Jurkat, Clone E6-1 (cell line): ENCODE measurements around the gene CABP4.

Experiments
- DNase-seq: peaks from one replicate; pipeline ENCODE4 v3.0.0-alpha.2; 2011; ENCODE audit warnings: low read depth, low spot score
- H3K4me3 ChIP-seq: 2 replicates; pipeline ENCODE4 v1.5.1; 2011; ENCODE audit warnings: mild to moderate bottlenecking, low read length, control low read depth, moderate library complexity

The CABP4 gene

DNA sequence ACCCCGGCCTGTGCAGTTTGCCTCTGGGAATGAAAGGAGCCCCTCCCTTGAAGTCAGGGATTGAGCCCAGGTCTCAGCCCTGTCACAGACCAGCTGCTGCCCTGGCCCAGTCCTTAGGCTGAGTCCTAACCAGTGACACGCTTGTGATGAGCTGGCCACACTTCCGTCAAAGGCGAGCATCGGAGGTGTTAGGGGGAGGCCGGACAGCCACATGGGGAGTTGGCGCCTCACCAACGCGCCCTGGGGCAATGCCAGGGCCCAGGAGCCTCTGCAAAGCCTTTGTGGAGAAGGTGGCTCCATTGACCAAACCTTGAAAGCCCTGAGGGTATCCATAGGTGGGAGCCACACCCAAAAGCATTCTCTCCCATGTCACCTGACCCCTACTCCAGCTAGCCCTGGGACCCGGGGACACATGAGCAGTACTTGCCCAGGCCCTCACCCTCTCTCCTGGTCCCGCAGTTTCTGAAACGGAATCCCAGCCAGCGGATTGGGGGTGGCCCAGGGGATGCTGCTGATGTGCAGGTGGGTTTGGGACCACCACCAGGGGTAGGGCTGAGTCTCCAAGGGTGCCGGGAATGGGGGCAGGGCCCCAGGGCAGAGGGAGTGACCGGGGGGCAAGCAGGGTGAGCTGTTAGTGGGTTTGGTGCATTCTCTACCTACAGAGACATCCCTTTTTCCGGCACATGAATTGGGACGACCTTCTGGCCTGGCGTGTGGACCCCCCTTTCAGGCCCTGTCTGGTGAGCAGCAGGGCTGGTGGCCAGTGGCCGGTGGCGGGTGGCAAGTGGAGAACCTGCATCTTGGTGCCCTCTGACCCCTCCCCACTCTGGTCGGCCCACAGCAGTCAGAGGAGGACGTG is 21.4 kb upstream of the CABP4 start:
- DNase-seq = no peak
- H3K4me3 ChIP-seq = no peak overlapping the region

DNA sequence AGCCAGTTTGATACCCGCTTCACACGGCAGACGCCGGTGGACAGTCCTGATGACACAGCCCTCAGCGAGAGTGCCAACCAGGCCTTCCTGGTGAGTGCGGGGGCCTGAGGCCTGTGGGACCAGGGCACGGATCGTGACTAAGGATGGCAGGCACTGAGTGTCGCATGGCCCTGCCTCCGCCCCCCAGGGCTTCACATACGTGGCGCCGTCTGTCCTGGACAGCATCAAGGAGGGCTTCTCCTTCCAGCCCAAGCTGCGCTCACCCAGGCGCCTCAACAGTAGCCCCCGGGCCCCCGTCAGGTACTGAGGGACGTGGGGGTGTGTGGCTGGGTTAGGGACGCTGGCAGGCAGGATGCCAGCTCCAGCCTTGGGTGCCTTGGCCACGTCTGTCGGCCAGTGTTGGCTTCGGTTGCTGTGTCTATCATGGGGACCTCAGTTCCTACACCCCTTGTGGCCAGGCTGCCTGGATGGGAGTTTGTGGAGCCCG is 20.7 kb upstream of the CABP4 start:
- H3K4me3 ChIP-seq = no peak overlapping the region
- DNase-seq = no peak

DNA sequence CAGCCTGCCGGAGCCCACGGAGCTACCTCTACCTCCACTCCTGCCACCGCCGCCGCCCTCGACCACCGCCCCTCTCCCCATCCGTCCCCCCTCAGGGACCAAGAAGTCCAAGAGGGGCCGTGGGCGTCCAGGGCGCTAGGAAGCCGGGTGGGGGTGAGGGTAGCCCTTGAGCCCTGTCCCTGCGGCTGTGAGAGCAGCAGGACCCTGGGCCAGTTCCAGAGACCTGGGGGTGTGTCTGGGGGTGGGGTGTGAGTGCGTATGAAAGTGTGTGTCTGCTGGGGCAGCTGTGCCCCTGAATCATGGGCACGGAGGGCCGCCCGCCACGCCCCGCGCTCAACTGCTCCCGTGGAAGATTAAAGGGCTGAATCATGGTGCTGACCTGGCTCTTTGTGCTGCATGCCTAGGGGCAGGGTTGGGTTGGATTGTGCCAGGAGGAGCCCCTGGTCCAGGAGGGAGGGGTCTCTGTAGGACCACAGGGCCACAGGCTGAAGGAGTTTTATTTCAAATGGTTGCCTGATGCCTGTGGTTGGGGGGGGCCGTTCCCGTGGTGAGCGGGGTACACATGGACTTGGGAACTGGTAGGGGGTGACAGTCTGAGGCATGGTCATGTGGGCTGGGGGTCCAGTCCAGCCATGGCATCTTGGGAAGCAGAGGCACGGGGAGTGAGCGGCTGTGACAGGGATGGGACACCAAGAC is 20.0 kb upstream of the CABP4 start:
- no peak for DNase-seq
- no peak overlapping the region for H3K4me3 ChIP-seq

DNA sequence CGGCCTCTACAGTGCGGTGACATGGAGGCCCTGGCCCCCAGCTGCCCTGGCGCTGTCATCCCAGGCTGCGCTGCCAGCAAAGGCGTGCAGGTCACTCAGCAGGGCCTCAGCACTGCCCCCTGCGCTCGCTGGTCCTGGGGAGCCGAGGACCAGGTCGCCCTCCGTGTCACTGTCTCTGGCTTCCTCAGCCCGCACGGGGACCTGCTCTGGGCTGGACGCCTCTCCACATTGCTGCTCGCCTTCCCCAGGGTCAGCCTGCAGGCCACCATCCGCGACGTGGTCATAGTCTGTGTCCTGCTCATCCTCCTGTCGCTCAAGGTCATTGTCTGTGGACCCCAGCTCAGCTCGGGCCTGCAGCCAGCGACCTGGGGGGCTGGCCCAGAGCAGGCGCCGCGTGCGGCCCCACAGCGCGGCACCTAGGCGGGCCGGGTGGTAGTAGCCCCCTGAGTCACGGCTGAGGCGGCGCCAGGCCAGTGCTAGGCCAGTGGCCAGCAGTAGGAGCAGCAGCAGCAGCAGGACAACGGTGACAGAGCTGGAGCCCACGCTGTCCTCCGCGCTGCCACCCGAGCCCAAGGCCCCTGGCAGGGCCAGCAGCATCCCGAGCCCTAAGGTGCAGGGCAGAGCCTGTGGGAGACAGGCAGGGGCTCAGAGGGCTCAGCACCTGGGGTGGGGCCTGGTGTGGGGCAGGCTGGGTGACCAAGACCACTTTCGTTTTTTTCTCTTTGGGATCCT is 19.3 kb upstream of the CABP4 start:
- H3K4me3 ChIP-seq = peak overlapping the region; percentile 93
- no peak for DNase-seq

DNA sequence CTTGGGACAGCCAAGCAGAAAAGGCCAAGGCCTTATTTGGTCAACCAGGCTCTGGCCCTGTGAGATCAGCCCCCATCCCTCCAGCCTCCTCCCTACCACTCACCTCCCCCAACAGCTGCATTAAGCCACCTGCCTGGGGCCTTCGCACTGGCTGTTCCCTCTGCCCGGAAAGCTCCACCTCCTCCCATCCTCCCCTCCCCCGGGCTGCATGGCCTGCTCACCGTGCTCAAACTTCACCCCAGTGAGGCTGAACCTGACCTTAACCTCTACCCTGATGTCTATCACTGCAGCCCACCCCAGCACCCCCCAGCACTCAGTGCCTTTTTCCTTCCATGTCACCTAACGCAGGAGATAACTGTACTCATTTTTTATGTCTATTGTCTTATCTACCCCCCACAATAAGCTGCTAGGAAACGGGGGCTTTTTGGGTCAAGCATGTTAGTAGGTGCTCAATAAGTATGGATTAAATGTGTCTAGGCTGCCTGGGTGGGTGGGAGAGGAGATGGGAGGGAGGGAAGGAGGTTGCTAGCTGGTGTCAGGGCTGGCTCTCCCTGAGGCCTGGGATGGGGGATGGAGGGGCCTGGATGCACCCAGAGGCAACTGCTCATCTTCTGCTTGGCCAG is 18.6 kb upstream of the CABP4 start:
- DNase-seq = peak; percentile 71
- H3K4me3 ChIP-seq = peak overlapping the region; percentile 93

DNA sequence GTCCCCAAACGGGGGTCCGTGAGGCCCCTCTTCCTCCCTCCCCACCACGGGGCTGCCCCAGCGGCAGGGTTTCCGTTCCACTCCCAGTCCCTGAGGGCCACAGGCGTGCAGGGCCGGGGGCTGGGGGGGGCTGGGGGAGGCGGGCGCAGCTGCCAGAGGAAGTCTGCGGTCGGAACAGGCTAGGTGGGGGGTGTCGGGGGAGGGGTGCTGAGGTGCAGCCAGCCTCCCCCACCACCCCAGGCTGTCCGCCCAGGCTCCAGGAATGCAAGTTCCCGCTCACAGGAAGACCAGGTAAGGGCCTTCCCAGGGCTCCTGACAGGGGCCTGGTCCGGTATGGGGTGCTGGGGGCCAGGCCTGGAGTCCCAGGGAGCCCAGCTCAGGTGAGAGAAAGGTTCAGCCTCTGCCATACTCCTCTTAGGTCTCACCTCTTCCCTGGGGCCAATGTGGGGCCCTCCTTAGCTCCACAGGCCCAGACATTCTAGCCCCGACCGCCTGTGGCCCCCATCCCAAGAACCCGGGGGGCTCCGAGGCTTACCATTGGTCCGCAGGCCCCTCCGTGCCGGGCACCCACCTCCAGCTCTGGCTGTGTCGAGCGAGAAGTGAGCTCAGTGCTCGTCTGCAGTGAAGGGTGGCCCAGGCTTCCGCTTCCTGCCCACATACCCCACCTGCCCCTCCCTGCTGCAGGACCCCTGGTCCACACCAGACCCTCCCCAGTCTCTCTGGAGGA is 17.9 kb upstream of the CABP4 start, which contains the start of gene PTPRCAP:
Gene PTPRCAP (minus strand): TSS at position 601 of the 727 bp plus-strand sequence. CDS start 63 bp downstream, at position 538.
- H3K4me3 ChIP-seq = peak within 1 kb of the TSS; percentile 93
- DNase-seq = peak; percentile 80

DNA sequence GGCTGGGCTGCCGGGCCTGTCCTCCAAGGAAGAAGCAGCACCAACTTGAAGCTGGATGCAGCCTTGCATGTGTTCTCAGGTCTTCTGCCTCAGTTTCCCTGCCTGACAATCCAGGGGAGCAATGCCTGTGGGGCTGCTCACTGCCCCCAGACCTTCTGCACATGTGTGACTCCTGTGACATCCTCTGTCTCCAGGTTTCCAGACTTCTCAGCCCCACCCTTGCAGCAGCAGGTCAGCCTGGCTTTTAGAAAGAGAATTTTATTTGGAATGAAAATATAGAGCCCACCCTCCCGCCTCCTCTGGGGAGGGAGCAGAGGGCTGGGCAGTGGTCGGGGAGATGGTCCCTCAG is 17.4 kb upstream of the CABP4 start:
- H3K4me3 ChIP-seq = peak overlapping the region; percentile 93
- DNase-seq = no peak

DNA sequence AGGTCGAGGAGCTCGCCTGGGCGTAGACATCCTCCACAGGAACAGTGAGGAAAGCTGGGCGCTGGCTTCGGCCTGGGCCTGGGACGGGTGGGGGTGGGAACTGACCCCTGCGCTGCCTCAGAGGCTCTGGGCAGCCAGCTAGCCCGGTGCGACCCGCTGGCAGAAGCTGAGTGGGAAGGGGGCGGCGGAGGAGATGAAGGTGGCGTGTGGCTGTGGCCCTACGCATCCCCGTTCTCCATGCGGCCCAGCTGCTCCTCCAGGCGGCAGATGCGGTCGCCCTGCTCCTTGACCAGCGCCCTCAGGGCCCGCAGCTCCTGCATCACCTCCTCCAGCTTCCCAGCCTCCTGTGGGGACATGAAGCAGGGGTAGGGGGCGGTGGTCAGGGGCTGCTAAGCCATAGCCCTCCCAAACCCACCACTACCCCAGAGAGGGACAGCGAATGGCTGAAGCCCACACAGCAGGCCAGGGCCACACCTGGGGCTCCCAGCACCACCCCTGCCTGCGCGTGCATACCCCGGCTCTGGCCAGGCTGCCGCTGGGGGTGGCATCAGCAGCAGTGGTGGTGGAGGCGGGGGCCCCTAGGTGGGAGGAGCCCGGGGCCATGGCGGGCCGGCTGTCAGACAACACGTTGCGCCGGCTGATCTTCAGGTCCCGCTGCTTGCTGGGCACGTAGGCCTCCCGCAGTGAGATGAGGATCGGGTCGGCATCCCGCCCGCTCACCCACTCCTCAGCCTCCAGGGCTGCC is 16.8 kb upstream of the CABP4 start:
- peak; percentile 49 for DNase-seq
- H3K4me3 ChIP-seq = peak overlapping the region; percentile 93

DNA sequence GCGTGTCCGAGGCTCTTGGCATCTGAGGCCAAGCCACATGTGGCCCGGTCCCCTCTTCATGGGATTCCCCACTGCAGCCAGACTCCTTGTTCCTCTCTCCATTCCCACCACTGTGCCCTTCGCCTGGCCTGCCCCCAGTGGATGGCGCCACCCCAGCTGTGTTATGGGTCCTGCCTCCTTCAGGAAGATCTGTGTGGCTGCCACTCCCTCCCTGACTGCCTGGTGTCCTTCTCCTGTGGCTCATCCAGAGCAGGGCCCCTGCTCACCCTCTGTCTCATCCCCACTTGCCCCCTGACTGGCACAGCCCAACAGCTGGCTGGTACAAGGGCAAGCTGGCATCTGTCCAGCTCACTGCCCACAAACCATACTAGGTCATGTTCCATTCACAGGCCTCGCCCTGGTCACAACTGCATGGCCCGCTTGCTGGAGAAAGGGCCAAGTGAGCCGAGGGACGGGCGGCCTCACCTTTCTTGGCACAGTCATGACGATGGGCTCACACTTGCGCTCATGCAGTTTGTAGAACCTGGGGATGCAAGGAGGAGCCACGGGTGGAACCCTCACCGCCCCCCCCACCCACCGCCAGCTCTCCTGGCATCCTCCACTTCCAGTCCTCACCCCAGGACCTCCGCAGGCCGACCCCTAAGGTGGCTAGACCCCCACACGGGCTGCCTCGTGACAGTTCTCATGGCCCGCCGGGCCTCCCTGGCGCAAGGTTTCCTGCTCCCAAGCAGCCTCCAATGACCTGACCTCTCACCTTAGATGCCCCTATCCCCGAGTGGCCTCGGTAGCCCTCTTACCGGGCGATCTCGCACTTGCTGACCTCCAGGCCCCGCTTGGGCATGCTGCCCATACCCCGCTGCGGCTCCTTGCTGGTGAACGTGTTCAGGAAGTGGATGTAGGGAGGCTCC is 15.6 kb upstream of the CABP4 start:
- peak overlapping the region; percentile 93 for H3K4me3 ChIP-seq
- peak; percentile 32 for DNase-seq

DNA sequence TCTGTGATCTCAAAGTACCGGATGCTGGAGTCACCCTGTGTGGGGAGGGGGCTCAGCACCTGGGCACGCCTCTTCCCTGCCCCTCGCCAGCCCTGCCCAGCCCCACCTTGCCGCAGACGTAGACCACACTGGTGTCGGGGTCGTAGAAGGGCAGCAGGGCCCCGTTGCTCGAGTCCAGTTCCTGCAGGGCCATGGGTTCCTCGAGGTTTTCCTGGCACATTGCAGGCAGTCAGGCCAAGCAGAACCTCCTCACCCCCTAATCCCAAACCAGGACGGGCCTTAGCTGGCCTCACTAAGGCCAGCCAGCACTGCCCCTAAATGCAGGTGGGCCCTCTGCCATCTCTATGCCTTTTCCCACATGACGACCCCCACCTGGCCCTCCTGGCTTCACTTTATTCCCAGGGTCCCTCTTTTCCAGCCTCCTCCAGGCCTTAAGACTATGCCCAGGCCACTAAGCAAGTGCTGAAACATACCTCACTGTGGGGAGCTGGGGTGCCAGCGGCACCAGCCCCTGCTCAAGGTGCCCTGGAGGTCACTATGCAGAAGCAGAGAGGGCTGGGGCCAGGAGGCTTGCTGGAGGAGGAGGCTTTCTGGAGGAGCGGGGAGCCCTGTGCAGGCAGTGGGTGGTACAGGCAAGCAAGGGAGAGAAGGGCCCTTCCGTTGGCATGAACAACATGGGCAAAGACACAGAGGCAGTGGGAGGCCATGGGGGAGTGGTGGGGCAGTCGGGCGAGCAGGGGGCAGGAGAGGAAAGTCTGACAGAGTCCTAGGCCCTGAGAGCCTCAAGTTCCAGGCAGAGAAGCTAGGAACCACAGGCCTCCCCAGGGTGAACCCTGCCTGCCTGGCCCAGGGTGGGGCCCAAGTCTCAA is 14.7 kb upstream of the CABP4 start:
- DNase-seq = no peak
- peak overlapping the region; percentile 93 for H3K4me3 ChIP-seq

DNA sequence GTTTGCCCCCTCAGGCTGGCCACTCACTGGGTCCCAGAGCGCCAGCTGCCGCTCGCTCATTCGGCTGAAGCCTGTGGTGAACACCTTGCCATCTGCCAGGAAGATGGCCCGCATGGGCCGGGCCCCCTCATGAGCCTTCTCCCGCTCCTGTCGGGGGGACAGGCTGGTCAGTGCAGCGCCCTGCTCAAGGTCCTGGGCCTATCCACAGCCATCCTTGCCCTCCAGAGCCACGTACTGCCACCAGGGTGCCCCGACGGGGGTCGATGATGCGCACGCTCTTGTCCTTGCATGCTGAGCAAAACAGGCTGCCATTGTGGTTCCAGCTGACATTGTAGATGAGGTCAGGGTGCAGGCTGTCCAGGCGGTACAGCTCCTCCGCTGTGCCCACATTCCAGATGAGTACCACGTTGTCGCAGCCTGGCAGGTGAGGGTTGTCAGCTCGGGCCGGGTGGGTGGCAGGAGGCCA is 14.0 kb upstream of the CABP4 start:
- no peak overlapping the region for H3K4me3 ChIP-seq
- DNase-seq = no peak

DNA sequence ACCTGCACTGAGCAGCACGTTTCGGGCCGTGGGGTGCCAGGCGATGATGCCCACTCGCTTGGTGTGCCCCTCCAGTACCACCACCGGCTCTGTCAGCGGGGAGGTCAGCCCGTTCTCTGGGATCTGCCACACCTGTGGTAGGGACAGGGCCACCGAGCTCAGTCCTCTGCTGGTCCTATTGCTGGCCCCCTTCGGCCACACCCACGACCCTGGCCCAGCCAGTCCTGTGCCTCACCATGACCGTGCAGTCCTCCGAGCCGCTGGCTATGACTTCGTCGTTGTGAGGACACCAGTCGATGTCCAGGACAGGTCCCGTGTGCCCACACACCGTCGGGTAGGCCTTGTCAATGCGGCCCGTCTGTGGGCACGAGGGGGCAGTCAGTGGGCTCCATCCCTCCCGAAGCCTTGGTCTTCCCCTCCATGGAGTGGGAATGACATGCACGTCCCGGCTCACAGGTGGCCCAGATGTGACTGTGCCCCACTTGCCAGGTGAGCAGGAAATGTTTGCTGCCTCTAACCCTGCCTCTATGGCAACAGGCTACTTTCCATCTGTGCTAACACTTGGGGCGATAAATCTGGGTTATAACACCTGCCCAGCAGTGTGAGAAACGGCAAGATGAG is 13.3 kb upstream of the CABP4 start:
- no peak overlapping the region for H3K4me3 ChIP-seq
- no peak for DNase-seq

DNA sequence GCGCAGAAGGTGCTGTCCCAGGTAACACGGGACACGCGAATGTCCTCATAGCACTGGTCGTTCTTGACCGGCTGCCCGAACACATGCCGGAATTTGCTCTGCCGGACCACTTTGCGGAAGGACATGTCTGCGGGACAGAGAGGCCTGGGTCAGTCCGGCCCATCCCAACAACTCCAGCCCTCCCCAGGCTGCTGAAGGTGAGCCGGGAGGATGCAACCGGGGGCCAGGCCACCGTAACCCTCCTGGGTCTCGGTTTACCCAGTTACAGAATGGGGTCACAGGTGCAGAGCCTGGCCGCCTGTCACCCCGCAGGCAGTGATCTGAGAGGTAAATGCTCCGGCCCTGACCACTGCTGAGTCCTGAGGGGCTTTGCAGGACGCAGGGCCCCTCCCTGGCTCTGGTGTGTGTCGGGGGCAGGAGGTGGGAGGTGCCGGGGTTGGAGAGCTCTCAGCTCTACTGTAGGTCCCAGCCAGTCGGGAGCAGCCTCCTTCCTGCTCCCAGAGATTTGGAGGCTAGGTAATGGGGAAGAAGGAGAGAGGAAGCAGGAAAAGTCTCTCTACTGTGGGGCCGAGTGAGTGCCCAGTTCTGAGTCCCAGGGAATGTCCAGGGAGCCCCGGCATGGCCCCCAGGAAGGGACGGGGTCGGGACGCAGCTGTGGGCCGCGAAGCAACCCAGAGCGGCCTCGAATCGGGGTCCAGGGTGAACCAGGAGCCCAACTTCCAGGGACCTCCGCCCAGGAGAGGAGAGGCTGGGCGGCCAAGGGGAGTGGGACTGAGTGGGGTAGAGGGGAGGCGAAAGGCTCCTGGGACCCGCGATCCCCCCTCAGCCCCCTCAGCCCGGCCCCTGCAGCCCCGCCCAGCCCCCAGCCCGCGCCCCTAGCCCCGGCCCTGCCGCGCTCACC is 12.4 kb upstream of the CABP4 start:
- no peak for DNase-seq
- H3K4me3 ChIP-seq = no peak overlapping the region

DNA sequence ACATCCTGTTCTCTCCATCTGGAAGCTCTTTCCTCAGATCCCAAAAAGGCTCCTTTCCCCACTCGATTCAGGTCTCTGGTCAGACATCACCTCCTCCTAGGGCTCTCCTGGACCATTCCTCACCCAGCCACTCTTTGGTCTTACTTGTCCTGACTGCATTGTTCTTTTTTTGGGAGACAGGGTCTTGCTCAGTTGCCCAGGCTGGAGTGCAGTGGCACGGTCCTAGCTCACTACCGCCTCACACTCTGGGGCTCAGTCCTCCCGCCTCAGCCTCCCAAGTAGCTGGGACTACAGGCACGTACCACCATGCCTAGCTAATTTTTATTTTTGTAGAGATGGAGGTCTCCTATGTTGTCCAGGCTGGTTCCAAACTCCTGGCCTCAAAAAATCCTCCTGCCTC is 9.6 kb upstream of the CABP4 start:
- no peak overlapping the region for H3K4me3 ChIP-seq

DNA sequence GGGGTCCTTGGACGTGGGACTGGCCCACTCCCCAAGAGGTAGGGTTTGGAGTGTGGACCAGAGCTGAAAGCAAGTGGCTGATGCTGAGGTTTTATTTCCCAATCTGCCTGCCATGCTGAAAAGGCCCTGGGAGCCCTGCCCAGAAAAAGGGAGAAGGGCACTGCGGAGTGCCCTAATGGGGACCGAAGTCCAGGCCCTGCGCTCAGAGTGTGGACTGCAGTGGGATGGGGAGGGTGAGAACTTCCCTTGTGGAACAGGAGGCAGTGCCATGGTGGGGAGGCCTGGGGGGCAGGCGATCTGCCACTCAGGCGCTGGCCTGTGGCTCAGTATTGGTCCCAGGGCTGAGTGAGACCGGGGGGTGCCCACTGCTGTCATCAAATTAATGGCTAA is 6.9 kb upstream of the CABP4 start:
- DNase-seq = no peak
- no peak overlapping the region for H3K4me3 ChIP-seq

More for the DNA sequence above, 9.6 kb upstream of the CABP4 start:
- DNase-seq = no peak
